CD4-positive, alpha-beta T cell (primary cell): Measurements from ENCODE around the gene CYP19A1. TPM values are rescaled to one million over a fixed set of nuclear protein-coding genes. Genes with fewer than 3 reads are reported as not detected.

ENCODE experiments used
- ATAC-seq: fragments of 200-7000 bp; cut with Tn5 transposase; one replicate; pipeline ENCODE4 v1.10.0; 2022; ENCODE audit warnings: mild to moderate bottlenecking; ENCODE audit not compliant: poor library complexity
- CTCF ChIA-PET: fragments of 350-600 bp; sonication (Branson Sonifier 250); formaldehyde crosslinking; loops from one replicate; lab custom pipeline; 2021; ENCODE audit warnings: antibody characterized with exemption, inconsistent platforms; lab: Charles Lee
- POLR2A ChIA-PET: fragments of 350-600 bp; sonication (Branson Sonifier 250); formaldehyde crosslinking; loops from one replicate; lab custom pipeline; 2021; ENCODE audit warnings: antibody characterized with exemption, inconsistent platforms; lab: Charles Lee
- DNase-seq, 14 experiments: peaks; one replicate each; pipeline ENCODE4 v3.0.0-alpha.2; 2013 to 2020; ENCODE audit warnings: mixed read lengths in 2 of 14
- H3K27ac ChIP-seq, 2 donors: one replicate each; pipeline versions ENCODE4 v1.5.1 to v1.7.0; 2013; ENCODE audit warnings: low read length in 2 of 2, low read depth in 1 of 2, mild to moderate bottlenecking in 1 of 2
- H3K27me3 ChIP-seq, 2 experiments: 1 replicate in 1 of 2; 2 replicates in 1 of 2; pipeline versions ENCODE4 v1.6.1 to v1.7.0; 2013; ENCODE audit warnings: low read length in 2 of 2, control low read depth in 1 of 2, mild to moderate bottlenecking in 1 of 2, moderate library complexity in 1 of 2; ENCODE audit not compliant: insufficient read depth in 2 of 2, control insufficient read depth in 1 of 2
- H3K36me3 ChIP-seq: one replicate; pipeline ENCODE4 v1.6.1; 2013; ENCODE audit warnings: low read length, control low read depth; ENCODE audit not compliant: insufficient read depth
- H3K4me1 ChIP-seq: one replicate; pipeline ENCODE4 v1.6.1; 2013; ENCODE audit warnings: low read length, control low read depth; ENCODE audit not compliant: insufficient read depth
- H3K4me3 ChIP-seq: one replicate; pipeline ENCODE4 v1.5.1; 2013; ENCODE audit warnings: mild to moderate bottlenecking, low read length, moderate library complexity
- H3K9me3 ChIP-seq, 2 experiments: 1 replicate in 1 of 2; 2 replicates in 1 of 2; pipeline versions ENCODE4 v1.6.1 to v1.7.0; 2013; ENCODE audit warnings: low read length in 2 of 2, mild to moderate bottlenecking in 2 of 2, control low read depth in 1 of 2, moderate library complexity in 1 of 2; ENCODE audit not compliant: control insufficient read depth in 1 of 2, insufficient read depth in 1 of 2
- H3K27ac Mint-ChIP-seq: one replicate; pipeline ENCODE4 v1.8.0; 2020; ENCODE audit warnings: mixed read lengths
- H3K27me3 Mint-ChIP-seq: one replicate; pipeline ENCODE4 v1.8.0; 2021; ENCODE audit warnings: mixed read lengths
- H3K36me3 Mint-ChIP-seq: one replicate; pipeline ENCODE4 v1.8.0; 2021; ENCODE audit warnings: low read depth, mixed read lengths
- H3K4me1 Mint-ChIP-seq: one replicate; pipeline ENCODE4 v1.8.0; 2021; ENCODE audit warnings: low read depth, mixed read lengths
- H3K4me3 Mint-ChIP-seq: one replicate; pipeline ENCODE4 v1.8.0; 2020; ENCODE audit warnings: mild to moderate bottlenecking, mixed read lengths
- H3K9me3 Mint-ChIP-seq: one replicate; pipeline ENCODE4 v1.8.0; 2020; ENCODE audit warnings: mixed read lengths
- intact Hi-C, 2 experiments: fragments of 100-400 bp; cut with DNase I in 1 of 2; cut with micrococcal nuclease in 1 of 2; formaldehyde crosslinking; loops; one replicate each; pipeline versions ENCODE4 v1.15.1 to v1.9.0; 2023 to 2025; cut with DNase I, micrococcal nuclease
- microRNA-seq: library from miRNA; unstranded; fragments of <30 nt; microRNA quantifications from one replicate; pipeline ENCODE4 v1.2.0, GENCODE V29; 2021; ENCODE audit warnings: borderline microRNAs expressed, borderline replicate concordance
- total RNA-seq, 174 experiments: library from RNA in 2 of 174; stranded (reverse) in 2 of 174; gene quantifications; one replicate each; pipeline ENCODE4 v1.2.3 and lab custom pipeline; 2021 to 2026
- TF ChIP-seq, protein P1 (sequence below): fragments of 200-600 bp; IDR thresholded peaks from one replicate; pipeline ENCODE4 v1.8.0; 2022; ENCODE audit warnings: antibody characterized with exemption, mild to moderate bottlenecking

CYP19A1 gene
- total RNA-seq, 2 experiments from 2014 or later, result not detected

DNA sequence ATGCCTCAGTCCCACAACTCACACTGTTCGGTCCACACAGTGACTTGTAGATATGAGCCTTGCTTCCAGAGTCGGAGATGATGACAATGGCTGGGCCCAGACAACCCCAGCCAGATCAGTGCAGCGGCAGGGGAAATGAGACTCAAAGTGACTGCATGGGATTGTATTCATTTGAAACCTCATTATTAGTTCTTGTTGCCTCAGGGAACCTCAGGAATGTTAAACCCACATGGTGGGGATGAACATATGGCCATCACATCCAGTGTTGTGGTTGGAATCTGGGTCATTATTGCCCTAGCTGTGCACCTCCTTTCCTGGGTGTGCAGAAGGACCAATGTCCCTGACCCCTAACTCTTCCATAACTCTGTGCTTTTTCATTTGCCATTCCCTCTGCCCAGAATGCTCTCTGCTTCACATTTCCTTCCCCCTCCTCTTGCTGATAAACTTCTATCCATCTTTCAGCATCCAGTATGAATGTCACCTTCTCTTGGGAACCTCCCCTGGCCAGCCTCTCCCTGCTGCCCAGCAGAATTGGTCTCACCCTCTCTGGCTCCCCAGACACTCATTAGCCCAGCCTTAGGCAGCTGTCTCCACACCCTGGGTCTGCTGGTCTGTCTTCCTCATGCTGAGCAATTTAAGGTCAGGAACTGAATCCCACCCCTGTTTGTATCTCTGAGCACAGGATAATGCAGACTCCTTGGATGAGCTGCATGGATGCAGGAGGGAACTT is 176.7 kb downstream of the CYP19A1 start:
- no peaks in the 10 kb centered on the region for H3K36me3 ChIP-seq
- no peaks in the 10 kb centered on the region for H3K9me3 Mint-ChIP-seq
- H3K27me3 Mint-ChIP-seq, result peaks cover 30% of the 10 kb centered on the region
- H3K27ac ChIP-seq, result no peak overlapping the region
- ChIA-PET CTCF (interaction anchor here (1.6 to 1.9 kb wide), 2 partner anchors 9 to 615 kb away, joined by 3 to 5 read pairs; no protein-coding TSS in a partner anchor), POLR2A (no interaction called here)
- H3K27me3 ChIP-seq, result peaks cover 12 to 20% of the 10 kb centered on the region in 2 experiments
- H3K9me3 ChIP-seq, result no peaks in the 10 kb centered on the region
- no peaks in the 10 kb centered on the region for H3K4me1 Mint-ChIP-seq
- H3K27ac Mint-ChIP-seq, result no peak overlapping the region
- H3K36me3 Mint-ChIP-seq, result no peaks in the 10 kb centered on the region
- intact Hi-C loops, result loop anchor here in 1 of 2 experiments (5.0 kb wide), 1 partner anchor 616 kb away; no protein-coding TSS in a partner anchor
- no peak overlapping the region for H3K4me3 Mint-ChIP-seq
- ATAC-seq, result no peak
- H3K4me3 ChIP-seq, result no peak overlapping the region
- no peak for DNase-seq
- TF ChIP-seq, protein P1, sequence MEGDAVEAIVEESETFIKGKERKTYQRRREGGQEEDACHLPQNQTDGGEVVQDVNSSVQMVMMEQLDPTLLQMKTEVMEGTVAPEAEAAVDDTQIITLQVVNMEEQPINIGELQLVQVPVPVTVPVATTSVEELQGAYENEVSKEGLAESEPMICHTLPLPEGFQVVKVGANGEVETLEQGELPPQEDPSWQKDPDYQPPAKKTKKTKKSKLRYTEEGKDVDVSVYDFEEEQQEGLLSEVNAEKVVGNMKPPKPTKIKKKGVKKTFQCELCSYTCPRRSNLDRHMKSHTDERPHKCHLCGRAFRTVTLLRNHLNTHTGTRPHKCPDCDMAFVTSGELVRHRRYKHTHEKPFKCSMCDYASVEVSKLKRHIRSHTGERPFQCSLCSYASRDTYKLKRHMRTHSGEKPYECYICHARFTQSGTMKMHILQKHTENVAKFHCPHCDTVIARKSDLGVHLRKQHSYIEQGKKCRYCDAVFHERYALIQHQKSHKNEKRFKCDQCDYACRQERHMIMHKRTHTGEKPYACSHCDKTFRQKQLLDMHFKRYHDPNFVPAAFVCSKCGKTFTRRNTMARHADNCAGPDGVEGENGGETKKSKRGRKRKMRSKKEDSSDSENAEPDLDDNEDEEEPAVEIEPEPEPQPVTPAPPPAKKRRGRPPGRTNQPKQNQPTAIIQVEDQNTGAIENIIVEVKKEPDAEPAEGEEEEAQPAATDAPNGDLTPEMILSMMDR, result no peak
- H3K4me1 ChIP-seq, result no peaks in the 10 kb centered on the region

DNA sequence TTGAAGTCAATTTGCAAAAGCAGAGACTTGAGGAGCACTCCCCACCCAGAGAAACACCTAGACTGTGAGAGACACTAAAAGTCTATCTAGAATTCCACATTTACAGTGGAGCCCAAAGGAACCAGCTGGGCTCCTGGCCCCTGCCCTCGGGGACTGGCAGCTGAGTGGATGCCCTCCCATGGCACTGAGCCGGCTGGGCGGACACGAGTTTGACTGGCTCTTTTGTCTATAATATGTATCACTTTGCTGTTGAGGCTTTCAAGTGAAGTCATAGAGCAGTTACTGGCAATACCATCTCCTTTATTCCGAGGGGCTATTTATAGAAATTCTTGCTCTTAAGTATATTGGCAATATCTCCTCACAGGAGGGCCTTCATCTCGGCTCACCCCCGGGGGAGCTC is 177.9 kb downstream of the CYP19A1 start:
- Histone ChIP-seq H3K36me3 (no peaks in the 10 kb centered on the region), H3K9me3 (no peaks in the 10 kb centered on the region), H3K4me3 (no peak overlapping the region), H3K4me1 (no peaks in the 10 kb centered on the region), H3K27ac (no peak overlapping the region), H3K27me3 (peaks cover 16 to 21% of the 10 kb centered on the region in 2 experiments)
- Mint-ChIP-seq H3K27me3 (peaks cover 32% of the 10 kb centered on the region), H3K27ac (no peak overlapping the region), H3K36me3 (no peaks in the 10 kb centered on the region), H3K9me3 (no peaks in the 10 kb centered on the region), H3K4me1 (no peaks in the 10 kb centered on the region), H3K4me3 (no peak overlapping the region)
- intact Hi-C loops, result loop anchor here in 1 of 2 experiments (5.0 kb wide), 1 partner anchor 617 kb away; no protein-coding TSS in a partner anchor
- ChIA-PET POLR2A (no interaction called here), CTCF (no interaction called here)
- ATAC-seq, result no peak
- DNase-seq, result no peak
- TF ChIP-seq, protein P1, result no peak

Small RNA genes within 50 kb of the gene (microRNA-seq; reads per million reads assigned to microRNA genes)
- gene MIR4713 (not detected), gene MIR7973-1 (not detected), gene MIR7973-2 (not detected)

Other genes with a start within 250 kb of the CYP19A1 start
- not detected for gene TNFAIP8L3, start 243.7 kb downstream of the CYP19A1 start, total RNA-seq
- gene GLDN, start 3.1 kb upstream of the CYP19A1 start, total RNA-seq, result not detected